Ramos (cell line): ENCODE measurements around the gene ZNF630.

ENCODE experiments used
- in situ Hi-C: fragments of 300-500 bp; cut with MboI; formaldehyde crosslinking; loops from one replicate; pipeline ENCODE4 v1.14.3; 2022; ENCODE audit warnings: low sequenced_read_pairs; ENCODE audit not compliant: unreplicated experiment

Gene ZNF630

GRCh38 chrX:48071064-48071985 lies at the start of gene ZNF630:
ZNF630 (minus strand) TSS chrX:48071640; CDS start chrX:48066886, 4,754 bp downstream.
- in situ Hi-C loops = no loop called here

- in situ Hi-C loops = no loop called here
Observed at GRCh38 chrX:48107717-48108116, 36.3 kb upstream of the ZNF630 start.

GRCh38 chrX:48102874-48103374 lies 31.5 kb upstream of the ZNF630 start:
- in situ Hi-C loops = no loop called here

- in situ Hi-C loops = no loop called here
Observed at GRCh38 chrX:48101443-48101842, 30.0 kb upstream of the ZNF630 start.

- in situ Hi-C loops = loop anchor here (25.0 kb wide), 1 partner anchor 420 kb away; the partner anchor contains the start of genes EBP and PORCN
Observed at GRCh38 chrX:48092558-48092957, 21.1 kb upstream of the ZNF630 start.

GRCh38 chrX:48090123-48090522 lies 18.7 kb upstream of the ZNF630 start:
- in situ Hi-C loops = loop anchor here (25.0 kb wide), 1 partner anchor 422 kb away; the partner anchor contains the start of genes EBP and PORCN

- in situ Hi-C loops = loop anchor here (25.0 kb wide), 1 partner anchor 426 kb away; the partner anchor contains the start of genes EBP and PORCN
Observed at GRCh38 chrX:48086082-48086481, 14.6 kb upstream of the ZNF630 start.

- in situ Hi-C loops = loop anchor here (25.0 kb wide), 1 partner anchor 429 kb away; the partner anchor contains the start of genes EBP and PORCN
Observed at GRCh38 chrX:48083706-48084105, 12.3 kb upstream of the ZNF630 start.

GRCh38 chrX:48083212-48083611 lies 11.8 kb upstream of the ZNF630 start:
- in situ Hi-C loops = loop anchor here (25.0 kb wide), 1 partner anchor 429 kb away; the partner anchor contains the start of genes EBP and PORCN

- in situ Hi-C loops = loop anchor here (25.0 kb wide), 1 partner anchor 436 kb away; the partner anchor contains the start of genes EBP and PORCN
Observed at GRCh38 chrX:48076343-48076742, 4.9 kb upstream of the ZNF630 start.

GRCh38 chrX:48071986-48072605 lies 656 bp upstream of the ZNF630 start:
- in situ Hi-C loops = no loop called here

GRCh38 chrX:48068096-48068887 lies 3.1 kb downstream of the ZNF630 start:
- in situ Hi-C loops = no loop called here

- in situ Hi-C loops = no loop called here
Observed at GRCh38 chrX:48064261-48064660, 7.2 kb downstream of the ZNF630 start.

- in situ Hi-C loops = no loop called here
Observed at GRCh38 chrX:48059296-48059639, 12.2 kb downstream of the ZNF630 start.

GRCh38 chrX:48058621-48059295 lies 12.7 kb downstream of the ZNF630 start:
- in situ Hi-C loops = no loop called here

- in situ Hi-C loops = loop anchor here (25.0 kb wide), 1 partner anchor 410 kb away; the partner anchor contains the start of gene CFP
Observed at GRCh38 chrX:48046846-48047245, 24.6 kb downstream of the ZNF630 start.

GRCh38 chrX:48045410-48046311 lies 25.8 kb downstream of the ZNF630 start:
- in situ Hi-C loops = loop anchor here (25.0 kb wide), 1 partner anchor 408 kb away; the partner anchor contains the start of gene CFP

GRCh38 chrX:48043056-48043455 lies 28.4 kb downstream of the ZNF630 start:
- in situ Hi-C loops = loop anchor here (25.0 kb wide), 1 partner anchor 406 kb away; the partner anchor contains the start of gene CFP
